Adrenal gland (tissue), 5 donors: ENCODE measurements around the gene JAGN1.

Source experiments
- CTCF ChIP-seq, 6 experiments: fragments of 450-650 bp in 4 of 6; fragments of 200-600 bp in 2 of 6; sonication (generic) in 1 of 6; IDR thresholded peaks; 1 replicate in 5 of 6; 2 replicates in 1 of 6; pipeline versions ENCODE4 v1.5.1 to v1.8.0; 2016 to 2021; ENCODE audit warnings: antibody characterized with exemption in 6 of 6, mild to moderate bottlenecking in 2 of 6, moderate library complexity in 1 of 6
- POLR2A ChIP-seq, 2 donors: fragments of 450-650 bp; IDR thresholded peaks; one replicate each; pipeline ENCODE4 v1.6.1; 2017; ENCODE audit warnings: antibody characterized with exemption in 2 of 2, mild to moderate bottlenecking in 2 of 2, moderate library complexity in 1 of 2
- donor health status: DM: no; HTN: no; CAD: no.

DNA sequence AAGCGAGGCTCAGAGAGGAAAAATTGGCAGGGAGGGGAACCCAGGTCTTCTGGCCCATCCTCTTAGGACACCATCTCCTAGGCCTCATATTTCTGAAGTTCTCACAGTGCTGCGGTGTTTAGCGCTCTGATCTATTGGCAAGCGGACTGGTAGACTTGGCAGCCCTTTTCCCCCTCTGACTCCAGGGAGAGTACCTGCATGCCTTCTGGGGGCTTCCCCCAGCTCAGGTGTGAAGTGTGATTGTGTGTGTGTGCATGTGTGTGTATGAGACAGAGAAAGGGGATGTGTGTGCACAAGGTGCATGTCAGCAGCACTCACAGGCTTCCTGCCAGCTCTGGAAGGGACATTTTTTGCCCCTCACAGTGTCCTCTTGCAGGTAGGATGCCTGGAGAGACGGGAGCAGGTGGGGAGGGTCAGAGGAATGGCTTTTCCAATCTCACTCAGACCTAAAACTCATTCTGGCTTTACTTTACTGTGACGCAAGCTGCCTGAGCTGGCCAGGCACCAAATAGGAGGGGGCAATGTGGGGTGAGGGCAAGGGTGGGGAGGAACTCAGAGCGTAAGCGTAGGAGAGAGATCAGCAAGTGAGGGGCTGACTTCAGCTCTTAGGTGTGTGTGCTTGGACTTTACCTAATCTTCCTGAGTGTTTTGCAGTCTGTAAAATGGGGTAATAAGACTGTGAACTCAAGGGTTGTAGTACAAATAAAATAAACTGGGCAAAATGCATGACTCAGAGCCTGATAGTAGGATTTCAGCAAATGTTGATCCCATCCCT, 8.2 kb downstream of the JAGN1 start:
- TF ChIP-seq CTCF (IDR thresholded peaks at IDR 0.05) (no peak), POLR2A (IDR thresholded peaks at IDR 0.05) (no peak)
